Kidney epithelial cell (primary cell): Measurements from ENCODE around the gene COL4A3. TPM values are rescaled to one million over a fixed set of nuclear protein-coding genes. Genes with fewer than 3 reads are reported as not detected.

Experiments
- DNase-seq: peaks from one replicate; pipeline ENCODE4 v3.0.0-alpha.2; 2010; ENCODE audit warnings: low read depth
- H3K27me3 ChIP-seq: 2 replicates; pipeline ENCODE4 v1.6.0; 2011; ENCODE audit warnings: low read length; ENCODE audit not compliant: control insufficient read depth, insufficient read depth
- H3K36me3 ChIP-seq: 2 replicates; pipeline ENCODE4 v1.5.1; 2011; ENCODE audit warnings: low read length; ENCODE audit not compliant: control insufficient read depth, insufficient read depth
- H3K4me3 ChIP-seq: 2 replicates; pipeline ENCODE4 v1.5.1; 2011; ENCODE audit warnings: low read depth, mild to moderate bottlenecking, control low read depth, low read length
- total RNA-seq: library from RNA; depleted of rRNA; stranded (reverse); fragments of >200 nt; gene quantifications from 2 replicates; pipeline ENCODE4 v1.2.3, GENCODE V29; 2015
- TF ChIP-seq, protein P1 (sequence below): IDR thresholded peaks from 2 replicates; pipeline ENCODE4 v1.5.1; 2011; ENCODE audit warnings: mild to moderate bottlenecking, moderate library complexity, low read length, control low read depth, inconsistent platforms; ENCODE audit not compliant: insufficient read depth, poor library complexity, severe bottlenecking

The COL4A3 gene
- total RNA-seq, 1 donor from 2014 or later: 2.3 TPM

GRCh38 chr2:227301523-227301922, 137.1 kb downstream of the COL4A3 start:
- TF ChIP-seq, protein P1, sequence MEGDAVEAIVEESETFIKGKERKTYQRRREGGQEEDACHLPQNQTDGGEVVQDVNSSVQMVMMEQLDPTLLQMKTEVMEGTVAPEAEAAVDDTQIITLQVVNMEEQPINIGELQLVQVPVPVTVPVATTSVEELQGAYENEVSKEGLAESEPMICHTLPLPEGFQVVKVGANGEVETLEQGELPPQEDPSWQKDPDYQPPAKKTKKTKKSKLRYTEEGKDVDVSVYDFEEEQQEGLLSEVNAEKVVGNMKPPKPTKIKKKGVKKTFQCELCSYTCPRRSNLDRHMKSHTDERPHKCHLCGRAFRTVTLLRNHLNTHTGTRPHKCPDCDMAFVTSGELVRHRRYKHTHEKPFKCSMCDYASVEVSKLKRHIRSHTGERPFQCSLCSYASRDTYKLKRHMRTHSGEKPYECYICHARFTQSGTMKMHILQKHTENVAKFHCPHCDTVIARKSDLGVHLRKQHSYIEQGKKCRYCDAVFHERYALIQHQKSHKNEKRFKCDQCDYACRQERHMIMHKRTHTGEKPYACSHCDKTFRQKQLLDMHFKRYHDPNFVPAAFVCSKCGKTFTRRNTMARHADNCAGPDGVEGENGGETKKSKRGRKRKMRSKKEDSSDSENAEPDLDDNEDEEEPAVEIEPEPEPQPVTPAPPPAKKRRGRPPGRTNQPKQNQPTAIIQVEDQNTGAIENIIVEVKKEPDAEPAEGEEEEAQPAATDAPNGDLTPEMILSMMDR: no peak
- H3K27me3 ChIP-seq: no peaks in the 10 kb centered on the region
- H3K4me3 ChIP-seq: no peak overlapping the region
- no peak for DNase-seq
- H3K36me3 ChIP-seq: no peaks in the 10 kb centered on the region

- TF ChIP-seq, protein P1: no peak
- Histone ChIP-seq H3K36me3 (no peaks in the 10 kb centered on the region), H3K4me3 (no peak overlapping the region), H3K27me3 (no peaks in the 10 kb centered on the region)
- no peak for DNase-seq
Measured at GRCh38 chr2:227308784-227309183, 144.4 kb downstream of the COL4A3 start.

- Histone ChIP-seq H3K4me3 (no peak overlapping the region), H3K27me3 (no peaks in the 10 kb centered on the region), H3K36me3 (no peaks in the 10 kb centered on the region)
- peak; percentile 63 for DNase-seq
- TF ChIP-seq, protein P1: no peak
Measured at GRCh38 chr2:227310756-227311110, 146.3 kb downstream of the COL4A3 start.

GRCh38 chr2:227311861-227312506, 147.6 kb downstream of the COL4A3 start:
- no peak for DNase-seq
- TF ChIP-seq, protein P1: no peak
- H3K27me3 ChIP-seq: no peaks in the 10 kb centered on the region

GRCh38 chr2:227312579-227312978, 148.2 kb downstream of the COL4A3 start:
- TF ChIP-seq, protein P1: no peak
- no peak for DNase-seq
- H3K36me3 ChIP-seq: no peaks in the 10 kb centered on the region
- no peaks in the 10 kb centered on the region for H3K27me3 ChIP-seq
- no peak overlapping the region for H3K4me3 ChIP-seq

More at GRCh38 chr2:227311861-227312506, 147.6 kb downstream of the COL4A3 start:
- Histone ChIP-seq H3K36me3 (no peaks in the 10 kb centered on the region), H3K4me3 (no peak overlapping the region)

DNA sequence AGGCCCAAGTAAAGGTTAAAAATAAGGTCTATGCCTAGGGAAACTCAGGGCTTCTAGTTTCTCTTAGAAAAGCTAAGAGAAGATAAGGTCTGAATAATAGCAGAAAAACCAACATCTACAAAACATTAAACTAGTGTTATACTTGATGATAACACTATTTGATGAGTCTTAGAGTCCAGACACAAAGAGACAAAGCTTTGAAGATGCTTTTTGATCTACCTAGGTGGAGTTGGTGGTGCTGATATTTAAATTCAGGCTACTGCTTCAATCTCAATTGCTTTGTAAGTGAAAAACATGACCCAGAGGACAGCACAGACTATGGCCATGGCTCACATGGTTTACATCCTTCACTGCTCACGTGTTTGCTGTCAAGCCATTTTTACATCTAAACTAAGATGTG, 148.9 kb downstream of the COL4A3 start:
- no peak for DNase-seq
- no peaks in the 10 kb centered on the region for H3K27me3 ChIP-seq
- H3K36me3 ChIP-seq: no peaks in the 10 kb centered on the region
- H3K4me3 ChIP-seq: no peak overlapping the region
- TF ChIP-seq, protein P1: no peak
